ENCODE data around the gene FBXW8.

FBXW8 gene

DNA sequence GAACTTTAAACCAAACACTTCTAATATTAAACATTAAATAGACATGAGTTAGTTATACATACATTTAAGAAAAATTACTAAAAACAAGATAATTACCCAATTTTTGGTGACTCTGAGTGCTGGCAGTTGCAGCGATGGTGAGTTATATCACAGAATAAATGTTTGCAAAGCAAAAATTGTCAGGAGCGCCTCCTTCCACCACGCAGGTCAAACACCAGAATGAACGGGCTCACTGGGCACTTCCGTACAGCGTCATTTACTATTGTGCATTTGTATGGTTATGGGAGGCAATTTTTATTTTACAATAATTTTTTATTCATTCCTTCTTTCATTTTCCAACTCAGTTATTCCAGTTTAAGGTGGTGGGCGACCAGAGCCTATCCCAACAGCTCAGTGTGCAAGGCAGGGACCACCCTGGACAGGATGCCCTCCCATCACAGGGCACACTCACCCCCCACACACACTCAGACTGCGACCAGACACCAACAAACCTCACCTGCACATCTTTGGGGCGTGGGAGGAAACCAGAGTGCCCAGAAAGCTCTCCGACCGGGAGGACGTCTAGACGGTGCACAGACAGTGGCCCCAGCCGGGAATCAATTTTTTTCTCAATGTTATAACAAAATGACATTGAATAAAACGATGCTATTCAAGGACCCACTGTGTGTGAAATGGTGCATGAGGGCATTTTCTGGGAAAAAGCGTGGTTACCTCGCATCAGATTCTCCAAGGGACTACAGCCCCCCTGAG is 121.3 kb downstream of the FBXW8 start:
- no peak for DNase-seq (ENCODE audit: low read depth)
- no peak overlapping the region for H3K4me3 ChIP-seq (ENCODE audit: low read depth, low read length)
- TF ChIP-seq, protein P1, sequence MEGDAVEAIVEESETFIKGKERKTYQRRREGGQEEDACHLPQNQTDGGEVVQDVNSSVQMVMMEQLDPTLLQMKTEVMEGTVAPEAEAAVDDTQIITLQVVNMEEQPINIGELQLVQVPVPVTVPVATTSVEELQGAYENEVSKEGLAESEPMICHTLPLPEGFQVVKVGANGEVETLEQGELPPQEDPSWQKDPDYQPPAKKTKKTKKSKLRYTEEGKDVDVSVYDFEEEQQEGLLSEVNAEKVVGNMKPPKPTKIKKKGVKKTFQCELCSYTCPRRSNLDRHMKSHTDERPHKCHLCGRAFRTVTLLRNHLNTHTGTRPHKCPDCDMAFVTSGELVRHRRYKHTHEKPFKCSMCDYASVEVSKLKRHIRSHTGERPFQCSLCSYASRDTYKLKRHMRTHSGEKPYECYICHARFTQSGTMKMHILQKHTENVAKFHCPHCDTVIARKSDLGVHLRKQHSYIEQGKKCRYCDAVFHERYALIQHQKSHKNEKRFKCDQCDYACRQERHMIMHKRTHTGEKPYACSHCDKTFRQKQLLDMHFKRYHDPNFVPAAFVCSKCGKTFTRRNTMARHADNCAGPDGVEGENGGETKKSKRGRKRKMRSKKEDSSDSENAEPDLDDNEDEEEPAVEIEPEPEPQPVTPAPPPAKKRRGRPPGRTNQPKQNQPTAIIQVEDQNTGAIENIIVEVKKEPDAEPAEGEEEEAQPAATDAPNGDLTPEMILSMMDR (IDR thresholded peaks at IDR 0.05; ENCODE audit: low read depth, low read length, missing control alignments) = no peak

DNA sequence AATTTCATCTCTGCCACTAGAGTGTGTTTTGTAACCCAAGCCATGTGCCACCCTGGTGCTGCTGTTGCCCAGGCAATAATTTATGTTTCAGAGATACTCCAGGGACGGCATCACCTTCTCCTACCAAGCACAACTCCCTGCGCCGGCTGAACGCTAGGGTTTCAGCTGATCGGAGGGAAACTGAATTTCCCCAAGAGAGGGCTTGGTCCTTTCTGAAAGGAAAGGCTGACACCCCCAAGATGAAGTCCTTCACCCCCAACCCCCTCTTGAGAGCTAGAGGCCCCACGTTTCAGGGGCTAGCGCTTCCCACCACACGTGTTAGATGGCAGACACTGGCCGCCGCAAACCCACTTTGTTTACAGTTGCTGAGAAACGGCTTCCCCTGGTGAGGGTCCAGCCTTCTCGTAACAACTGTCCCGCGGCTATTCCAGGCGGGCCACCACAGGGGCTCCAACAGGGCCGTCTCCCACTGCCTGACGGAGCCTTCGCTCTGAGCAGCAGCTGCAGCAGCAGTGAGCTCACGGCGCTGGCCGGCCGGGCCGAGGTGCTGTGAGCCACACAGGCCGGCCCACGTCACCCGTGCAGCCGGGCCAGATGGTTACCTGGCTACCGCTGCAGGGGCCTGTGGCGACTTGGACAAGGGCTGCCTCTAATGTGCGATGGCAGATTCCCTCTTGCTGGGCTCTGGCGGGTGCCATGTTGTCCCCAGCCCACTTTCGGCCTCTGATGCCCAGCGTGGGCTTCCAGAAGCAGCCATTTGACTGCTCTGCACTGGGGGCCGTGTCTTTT is 122.0 kb downstream of the FBXW8 start:
- TF ChIP-seq, protein P1 (IDR thresholded peaks at IDR 0.05; ENCODE audit: low read depth, low read length, missing control alignments) = no peak
- no peak overlapping the region for H3K4me3 ChIP-seq (ENCODE audit: low read depth, low read length)
- DNase-seq (ENCODE audit: low read depth) = no peak

DNA sequence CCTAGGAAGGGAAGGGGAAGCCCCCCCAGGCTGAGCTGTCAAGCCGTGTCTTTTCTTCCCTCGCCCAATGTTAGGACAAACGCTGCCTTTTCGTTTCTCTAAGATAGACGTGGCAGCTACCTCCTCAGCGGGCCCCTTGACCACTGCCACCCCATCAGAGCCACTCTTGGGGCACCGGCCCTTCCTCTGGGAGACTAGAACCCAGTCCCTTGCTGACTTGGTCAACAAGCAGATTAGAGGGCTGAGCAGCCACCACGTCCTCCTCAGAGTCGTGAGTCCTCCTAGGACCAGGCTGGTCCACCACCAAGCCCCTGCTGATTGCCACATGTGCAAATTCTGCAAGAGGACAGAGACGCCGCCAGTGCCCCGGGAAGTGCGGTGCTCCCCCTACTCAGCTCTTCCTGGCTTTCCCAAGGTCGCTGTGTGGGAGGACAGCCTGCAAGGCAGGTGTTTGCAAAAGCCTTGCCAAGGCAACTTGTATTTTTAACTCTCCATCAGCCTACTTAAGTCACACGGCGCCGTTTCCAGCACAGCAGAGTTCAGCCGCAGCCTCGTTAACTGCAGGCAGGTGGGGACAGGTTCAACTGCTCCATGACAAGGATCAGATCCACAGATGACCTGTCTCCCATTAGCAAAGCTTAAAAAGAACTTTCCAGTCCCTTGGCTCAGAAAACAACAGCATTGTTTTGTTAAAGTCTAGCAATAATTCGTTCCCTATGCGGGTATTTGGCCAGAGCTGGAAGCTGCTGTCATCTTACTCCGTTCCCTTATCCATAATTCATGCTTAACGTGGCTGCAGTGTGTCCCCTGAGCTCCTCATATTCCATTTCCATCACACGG is 122.9 kb downstream of the FBXW8 start:
- no peak overlapping the region for H3K4me3 ChIP-seq (ENCODE audit: low read depth, low read length)
- TF ChIP-seq, protein P1 (IDR thresholded peaks at IDR 0.05; ENCODE audit: low read depth, low read length, missing control alignments) = no peak
- DNase-seq (ENCODE audit: low read depth) = no peak

DNA sequence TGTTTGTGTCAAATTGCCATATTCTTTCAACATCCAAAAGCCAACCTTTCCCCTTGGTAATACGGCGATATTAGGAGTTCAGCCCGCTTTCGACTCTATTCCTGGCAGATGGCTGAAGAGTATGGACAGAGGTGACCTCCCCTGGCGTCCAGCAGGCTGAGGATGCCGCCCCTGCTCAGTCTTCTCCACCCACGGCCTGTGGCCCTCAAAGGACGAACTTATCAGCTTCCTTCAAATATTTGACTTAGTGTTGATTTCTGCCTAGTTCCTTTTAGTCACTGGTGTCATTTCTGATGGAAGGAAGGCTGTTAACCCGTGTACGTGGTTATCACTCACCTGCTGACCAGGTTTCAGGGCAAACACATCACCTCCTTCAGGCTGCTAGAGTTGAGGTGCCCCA is 123.5 kb downstream of the FBXW8 start:
- no peak overlapping the region for H3K4me3 ChIP-seq (ENCODE audit: low read depth, low read length)
- no peak for DNase-seq (ENCODE audit: low read depth)
- TF ChIP-seq, protein P1 (IDR thresholded peaks at IDR 0.05; ENCODE audit: low read depth, low read length, missing control alignments) = no peak

DNA sequence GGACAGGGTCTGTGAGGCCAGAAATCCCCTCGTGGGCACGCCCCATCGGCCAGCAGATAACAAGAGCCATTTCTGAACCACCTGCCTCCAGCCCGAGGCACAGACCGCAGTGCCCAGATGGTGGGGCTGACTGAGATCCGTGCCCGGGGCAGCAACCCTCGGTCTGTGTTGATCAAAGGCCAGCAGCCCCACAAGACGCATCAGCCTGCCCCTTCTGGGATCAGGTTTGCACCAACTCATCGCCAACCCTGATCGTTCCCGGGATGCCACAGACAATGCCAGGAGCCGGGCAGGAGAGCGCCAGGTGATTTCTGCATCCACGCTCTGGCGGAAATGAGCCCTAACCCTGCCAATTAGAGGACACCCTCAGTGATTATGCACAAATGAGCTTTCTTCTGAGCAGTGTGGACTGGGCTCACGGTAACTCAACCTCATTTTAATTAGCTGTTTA is 124.0 kb downstream of the FBXW8 start:
- no peak overlapping the region for H3K4me3 ChIP-seq (ENCODE audit: low read depth, low read length)
- no peak for DNase-seq (ENCODE audit: low read depth)
- TF ChIP-seq, protein P1 (IDR thresholded peaks at IDR 0.05; ENCODE audit: low read depth, low read length, missing control alignments) = no peak

DNA sequence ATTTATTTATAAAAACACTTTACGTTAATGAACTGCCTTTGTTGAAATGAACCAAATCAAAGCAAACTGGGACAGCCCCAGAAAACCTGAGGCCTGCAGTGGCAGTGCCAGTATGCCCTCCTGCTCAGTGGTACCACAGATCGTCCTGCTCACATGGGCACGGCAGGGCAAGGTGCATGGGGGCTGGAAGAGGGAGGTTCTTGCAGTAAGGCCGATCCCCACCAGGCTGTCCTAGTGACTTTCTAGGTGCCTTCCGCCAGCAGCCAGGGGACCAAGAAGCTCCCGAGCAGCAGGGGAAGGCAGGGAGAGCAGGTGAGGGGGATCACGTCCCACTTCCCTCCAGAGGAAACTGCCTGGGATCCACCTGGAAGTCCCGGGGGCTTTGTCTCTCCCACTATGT is 124.5 kb downstream of the FBXW8 start:
- H3K4me3 ChIP-seq (ENCODE audit: low read depth, low read length) = no peak overlapping the region
- TF ChIP-seq, protein P1 (IDR thresholded peaks at IDR 0.05; ENCODE audit: low read depth, low read length, missing control alignments) = no peak
- no peak for DNase-seq (ENCODE audit: low read depth)

Data from GM12864 (cell line).